IPS-NIHi7 (cell line): Measurements from ENCODE around the gene GLUD1.
"Not testable (repeated sequence)": the region's sequence is repeated elsewhere in the genome, so short reads cannot be mapped to it uniquely, and the experiment has no call there.

Experiments used
- DNase-seq: peaks from one replicate; pipeline ENCODE4 v3.0.0; 2012; ENCODE audit warnings: mixed read lengths; ENCODE audit errors: extremely low spot score

The GLUD1 gene

GRCh38 chr10:87094373-87095235, at the start of gene GLUD1, which contains the start of gene SHLD2:
GLUD1 (minus strand) TSS chr10:87094843; CDS start chr10:87094769, 74 bp downstream.
SHLD2 (plus strand) TSS chr10:87095206; CDS start chr10:87151355, 56,149 bp downstream.
- peak; percentile 86 for DNase-seq

GRCh38 chr10:87143109-87143418, 48.4 kb upstream of the GLUD1 start:
- DNase-seq: not testable (repeated sequence)

- not testable (repeated sequence) for DNase-seq
Measured at GRCh38 chr10:87142230-87143108, 47.8 kb upstream of the GLUD1 start.

- not testable (repeated sequence) for DNase-seq
Measured at GRCh38 chr10:87137478-87137877, 42.8 kb upstream of the GLUD1 start.

- DNase-seq: not testable (repeated sequence)
Measured at GRCh38 chr10:87134440-87134839, 39.8 kb upstream of the GLUD1 start.

GRCh38 chr10:87133936-87134335, 39.3 kb upstream of the GLUD1 start:
- not testable (repeated sequence) for DNase-seq

GRCh38 chr10:87132176-87132575, 37.5 kb upstream of the GLUD1 start:
- DNase-seq: not testable (repeated sequence)

- DNase-seq: not testable (repeated sequence)
Measured at GRCh38 chr10:87127607-87128156, 33.0 kb upstream of the GLUD1 start.

GRCh38 chr10:87127048-87127447, 32.4 kb upstream of the GLUD1 start:
- DNase-seq: not testable (repeated sequence)

- not testable (repeated sequence) for DNase-seq
Measured at GRCh38 chr10:87123351-87123750, 28.7 kb upstream of the GLUD1 start.

- not testable (repeated sequence) for DNase-seq
Measured at GRCh38 chr10:87119029-87119428, 24.4 kb upstream of the GLUD1 start.

GRCh38 chr10:87118122-87118521, 23.5 kb upstream of the GLUD1 start:
- not testable (repeated sequence) for DNase-seq

- no peak for DNase-seq
Measured at GRCh38 chr10:87105446-87106124, 10.9 kb upstream of the GLUD1 start.

GRCh38 chr10:87104727-87105126, 10.1 kb upstream of the GLUD1 start:
- not testable (repeated sequence) for DNase-seq

- no peak for DNase-seq
Measured at GRCh38 chr10:87101996-87102395, 7.4 kb upstream of the GLUD1 start.

GRCh38 chr10:87095236-87095945, 748 bp upstream of the GLUD1 start:
- peak; percentile 62 for DNase-seq

GRCh38 chr10:87093632-87094372, 841 bp downstream of the GLUD1 start:
- peak; percentile 34 for DNase-seq

- DNase-seq: peak; percentile 40
Measured at GRCh38 chr10:87092861-87093631, 1.6 kb downstream of the GLUD1 start.

GRCh38 chr10:87092376-87092860, 2.2 kb downstream of the GLUD1 start:
- no peak for DNase-seq
